H9 (cell line): ENCODE measurements around the gene ICAM4. TPM values are rescaled to one million over a fixed set of nuclear protein-coding genes. Genes with fewer than 3 reads are reported as not detected.

Experiments used
- DNase-seq: peaks from one replicate; pipeline ENCODE4 v3.0.0-alpha.2; 2017
- H2AFZ ChIP-seq: one replicate; pipeline ENCODE4 v1.6.1; 2013; ENCODE audit warnings: mild to moderate bottlenecking, low read length, control low read depth, moderate library complexity
- H2AK5ac ChIP-seq: 2 replicates; pipeline ENCODE4 v1.6.1; 2013; ENCODE audit warnings: low read length, control low read depth, mixed read lengths; ENCODE audit not compliant: insufficient read length
- H2BK120ac ChIP-seq: one replicate; pipeline ENCODE4 v1.6.1; 2013; ENCODE audit warnings: low read depth, mild to moderate bottlenecking, low read length, control low read depth, inconsistent platforms; ENCODE audit not compliant: poor library complexity, severe bottlenecking
- H2BK12ac ChIP-seq: 2 replicates; pipeline ENCODE4 v1.6.1; 2013; ENCODE audit warnings: low read length, control low read depth, mixed read lengths, low read depth; ENCODE audit not compliant: insufficient read length
- H2BK15ac ChIP-seq: 2 replicates; pipeline ENCODE4 v1.6.1; 2013; ENCODE audit warnings: low read depth, low read length, control low read depth
- H2BK20ac ChIP-seq: one replicate; pipeline ENCODE4 v1.6.1; 2013; ENCODE audit warnings: low read depth, mild to moderate bottlenecking, low read length, control low read depth, inconsistent platforms; ENCODE audit not compliant: poor library complexity, severe bottlenecking
- H2BK5ac ChIP-seq: 2 replicates; pipeline ENCODE4 v1.6.1; 2013; ENCODE audit warnings: low read length, control low read depth, mixed read lengths; ENCODE audit not compliant: insufficient read length
- H3K14ac ChIP-seq: 2 replicates; pipeline ENCODE4 v1.6.1; 2013; ENCODE audit warnings: low read length, control low read depth; ENCODE audit not compliant: insufficient read depth
- H3K18ac ChIP-seq: 2 replicates; pipeline ENCODE4 v1.6.1; 2013; ENCODE audit warnings: low read depth, mild to moderate bottlenecking, mixed read lengths, low read length, control low read depth; ENCODE audit not compliant: insufficient read length
- H3K23ac ChIP-seq: 2 replicates; pipeline ENCODE4 v1.6.1; 2013; ENCODE audit warnings: low read length, control low read depth, mixed read lengths, low read depth; ENCODE audit not compliant: insufficient read length
- H3K23me2 ChIP-seq: 2 replicates; pipeline ENCODE4 v1.6.1; 2013; ENCODE audit warnings: low read depth, mild to moderate bottlenecking, mixed read lengths, low read length, control low read depth; ENCODE audit not compliant: insufficient read length, poor library complexity, severe bottlenecking
- H3K27ac ChIP-seq: 2 replicates; pipeline ENCODE4 v1.5.1; 2013; ENCODE audit warnings: low read length, control low read depth, mixed read lengths, low read depth; ENCODE audit not compliant: insufficient read length
- H3K27me3 ChIP-seq: 2 replicates; pipeline ENCODE4 v1.6.1; 2013; ENCODE audit warnings: low read length, control low read depth, inconsistent platforms; ENCODE audit not compliant: insufficient read depth
- H3K4ac ChIP-seq: 2 replicates; pipeline ENCODE4 v1.6.1; 2013; ENCODE audit warnings: low read depth, mild to moderate bottlenecking, control low read depth, inconsistent platforms, low read length, moderate library complexity
- H3K4me1 ChIP-seq: 2 replicates; pipeline ENCODE4 v1.6.1; 2013; ENCODE audit warnings: low read length, control low read depth, inconsistent platforms; ENCODE audit not compliant: insufficient read depth
- H3K4me2 ChIP-seq: 2 replicates; pipeline ENCODE4 v1.6.1; 2013; ENCODE audit warnings: low read length, control low read depth, mixed read lengths; ENCODE audit not compliant: insufficient read length, insufficient read depth
- H3K56ac ChIP-seq: 2 replicates; pipeline ENCODE4 v1.6.1; 2013; ENCODE audit warnings: low read depth, mild to moderate bottlenecking, mixed read lengths, low read length, control low read depth; ENCODE audit not compliant: insufficient read length
- H3K79me1 ChIP-seq: 2 replicates; pipeline ENCODE4 v1.6.1; 2013; ENCODE audit warnings: low read depth, mild to moderate bottlenecking, moderate library complexity, low read length, control low read depth, inconsistent platforms; ENCODE audit not compliant: insufficient read depth, poor library complexity, severe bottlenecking
- H3K79me2 ChIP-seq: 2 replicates; pipeline ENCODE4 v1.6.1; 2013; ENCODE audit warnings: low read length, control low read depth, inconsistent platforms; ENCODE audit not compliant: insufficient read depth
- H3K9ac ChIP-seq: 2 replicates; pipeline ENCODE4 v1.6.1; 2013; ENCODE audit warnings: low read length, control low read depth, mixed read lengths; ENCODE audit not compliant: insufficient read length; ENCODE audit errors: extremely low read depth
- H3K9me3 ChIP-seq: one replicate; pipeline ENCODE4 v1.6.1; 2013; ENCODE audit warnings: low read depth, low read length, inconsistent platforms; ENCODE audit not compliant: control insufficient read depth
- H3T11ph ChIP-seq: one replicate; pipeline ENCODE4 v1.6.1; 2013; ENCODE audit warnings: mild to moderate bottlenecking, low read length, control low read depth, inconsistent platforms
- H4K20me1 ChIP-seq: one replicate; pipeline ENCODE4 v1.6.1; 2013; ENCODE audit not compliant: control insufficient read depth, insufficient read length, insufficient read depth
- H4K5ac ChIP-seq: 2 replicates; pipeline ENCODE4 v1.6.1; 2013; ENCODE audit warnings: low read depth, mild to moderate bottlenecking, mixed read lengths, low read length, control low read depth; ENCODE audit not compliant: insufficient read length
- H4K8ac ChIP-seq: replicated peaks from 2 replicates; pipeline ENCODE4 v1.6.1; 2013; ENCODE audit warnings: low read length, control low read depth, mixed read lengths, low read depth; ENCODE audit not compliant: insufficient read length
- H4K91ac ChIP-seq: 2 replicates; pipeline ENCODE4 v1.6.1; 2013; ENCODE audit warnings: low read depth, mild to moderate bottlenecking, moderate library complexity, mixed read lengths, low read length, control low read depth; ENCODE audit not compliant: insufficient read length
- H3K27ac Mint-ChIP-seq, 3 experiments: 2 replicates in 2 of 3; 3 replicates in 1 of 3; pipeline ENCODE4 v1.8.0; 2020 to 2021; ENCODE audit warnings: mixed read lengths in 3 of 3, mild to moderate bottlenecking in 1 of 3, moderate library complexity in 1 of 3
- H3K27me3 Mint-ChIP-seq: 2 replicates; pipeline ENCODE4 v1.8.0; 2021; ENCODE audit warnings: low read depth, mild to moderate bottlenecking, moderate library complexity, mixed read lengths
- H3K36me3 Mint-ChIP-seq, 3 experiments: 2 replicates in 2 of 3; 3 replicates in 1 of 3; pipeline ENCODE4 v1.8.0; 2020 to 2021; ENCODE audit warnings: low read depth in 3 of 3, mixed read lengths in 3 of 3; ENCODE audit not compliant: insufficient read depth in 1 of 3
- H3K4me1 Mint-ChIP-seq, 2 experiments: 2 replicates each; pipeline ENCODE4 v1.8.0; 2020; ENCODE audit warnings: mixed read lengths in 2 of 2
- H3K4me3 Mint-ChIP-seq, 2 experiments: 2 replicates in 1 of 2; 3 replicates in 1 of 2; pipeline ENCODE4 v1.8.0; 2020 to 2021; ENCODE audit warnings: mild to moderate bottlenecking in 2 of 2, mixed read lengths in 2 of 2, moderate library complexity in 1 of 2
- H3K9me3 Mint-ChIP-seq, 2 experiments: 2 replicates in 1 of 2; 3 replicates in 1 of 2; pipeline ENCODE4 v1.8.0; 2020; ENCODE audit warnings: mild to moderate bottlenecking in 2 of 2, mixed read lengths in 2 of 2, moderate library complexity in 1 of 2
- WGBS: extraction: QIAGEN DNeasy Blood & Tissue Kit; methylation state at CpG from one replicate; pipeline ENCODE4 v1.1.7; 2013; ENCODE audit warnings: missing lambda C conversion rate, low lambda C conversion rate, mixed read lengths; ENCODE audit not compliant: insufficient read length; ENCODE audit errors: extremely low coverage; 5-methylcytosine and 5-hydroxymethylcytosine counted together
- total RNA-seq: library from RNA; stranded (reverse); gene quantifications from 2 replicates; pipeline ENCODE4 v1.2.1, GENCODE V29; 2021
- TF ChIP-seq, protein P1 (sequence below): fragments of 200-600 bp; sonication (generic); conservative IDR thresholded peaks from 3 replicates; pipeline ENCODE4 v1.8.0; 2021; ENCODE audit warnings: antibody characterized with exemption, mild to moderate bottlenecking

ICAM4 gene
- total RNA-seq, 1 experiment from 2014 or later: 1.1 TPM

- Histone ChIP-seq H3K79me2 (peaks cover 8% of the 10 kb centered on the region; the same call in 1 of the 2 replicates), H2AFZ (no peak overlapping the region), H3K9ac (peak overlapping the region; percentile 62), H3K27ac (no peak overlapping the region), H2BK15ac (no peak overlapping the region), H2BK5ac (no peak overlapping the region), H3K14ac (peak overlapping the region; percentile 48; the same call in 1 of the 2 replicates), H3K4ac (no peak overlapping the region), H3K23me2 (peaks cover 24% of the 10 kb centered on the region), H4K5ac (no peak overlapping the region), H2BK20ac (no peak overlapping the region), H3K9me3 (no peaks in the 10 kb centered on the region), H3K18ac (no peak overlapping the region), H3K4me2 (peak overlapping the region; percentile 98), H4K20me1 (no peaks in the 10 kb centered on the region), H2BK120ac (no peak overlapping the region), H2AK5ac (no peak overlapping the region), H3K27me3 (no peaks in the 10 kb centered on the region; the same call in 1 of the 2 replicates), H3T11ph (no peak overlapping the region), H2BK12ac (no peak overlapping the region), H3K79me1 (peaks cover 4% of the 10 kb centered on the region), H3K56ac (no peak overlapping the region), H3K23ac (no peak overlapping the region), H4K91ac (no peak overlapping the region), H3K4me1 (no peaks in the 10 kb centered on the region), H4K8ac (no peak overlapping the region)
- Mint-ChIP-seq H3K27ac (peak overlapping the region; percentile 96 to 98 (median 97)), H3K4me3 (peak overlapping the region; percentile 95 to 96), H3K27me3 (no peaks in the 10 kb centered on the region; the same call in 1 of the 2 replicates), H3K36me3 (peaks cover 14 to 41% (median 31%) of the 10 kb centered on the region in 3 experiments; a peak in 6 of 7 replicates), H3K4me1 (peaks cover 18 to 21% of the 10 kb centered on the region in 2 experiments), H3K9me3 (no peaks in the 10 kb centered on the region; a peak in 1 of 5 replicates)
- DNase-seq: no peak
- WGBS: no CpG with 5 or more reads among the region's 18 CpGs
- TF ChIP-seq, protein P1, sequence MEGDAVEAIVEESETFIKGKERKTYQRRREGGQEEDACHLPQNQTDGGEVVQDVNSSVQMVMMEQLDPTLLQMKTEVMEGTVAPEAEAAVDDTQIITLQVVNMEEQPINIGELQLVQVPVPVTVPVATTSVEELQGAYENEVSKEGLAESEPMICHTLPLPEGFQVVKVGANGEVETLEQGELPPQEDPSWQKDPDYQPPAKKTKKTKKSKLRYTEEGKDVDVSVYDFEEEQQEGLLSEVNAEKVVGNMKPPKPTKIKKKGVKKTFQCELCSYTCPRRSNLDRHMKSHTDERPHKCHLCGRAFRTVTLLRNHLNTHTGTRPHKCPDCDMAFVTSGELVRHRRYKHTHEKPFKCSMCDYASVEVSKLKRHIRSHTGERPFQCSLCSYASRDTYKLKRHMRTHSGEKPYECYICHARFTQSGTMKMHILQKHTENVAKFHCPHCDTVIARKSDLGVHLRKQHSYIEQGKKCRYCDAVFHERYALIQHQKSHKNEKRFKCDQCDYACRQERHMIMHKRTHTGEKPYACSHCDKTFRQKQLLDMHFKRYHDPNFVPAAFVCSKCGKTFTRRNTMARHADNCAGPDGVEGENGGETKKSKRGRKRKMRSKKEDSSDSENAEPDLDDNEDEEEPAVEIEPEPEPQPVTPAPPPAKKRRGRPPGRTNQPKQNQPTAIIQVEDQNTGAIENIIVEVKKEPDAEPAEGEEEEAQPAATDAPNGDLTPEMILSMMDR: no peak
These were observed 45.6 kb downstream of the ICAM4 start for GRCh38 chr19:10332158-10332964.
